OCI-LY7 (cell line): ENCODE measurements around the gene TTC9B.

Source experiments
- CTCF ChIP-seq: fragments of 200-600 bp; sonication (generic); conservative IDR thresholded peaks from 2 replicates; pipeline ENCODE4 v1.5.1; 2014; ENCODE audit warnings: mild to moderate bottlenecking, antibody characterized with exemption, low read length, moderate library complexity, mixed read lengths
- EZH2phosphoT487 ChIP-seq: fragments of 200-600 bp; sonication (generic); IDR thresholded peaks from 2 replicates; pipeline ENCODE4 v1.6.1; 2018; ENCODE audit warnings: low read depth, borderline replicate concordance, mild to moderate bottlenecking, mixed run types, antibody characterized with exemption, low read length, moderate library complexity, mixed read lengths

DNA sequence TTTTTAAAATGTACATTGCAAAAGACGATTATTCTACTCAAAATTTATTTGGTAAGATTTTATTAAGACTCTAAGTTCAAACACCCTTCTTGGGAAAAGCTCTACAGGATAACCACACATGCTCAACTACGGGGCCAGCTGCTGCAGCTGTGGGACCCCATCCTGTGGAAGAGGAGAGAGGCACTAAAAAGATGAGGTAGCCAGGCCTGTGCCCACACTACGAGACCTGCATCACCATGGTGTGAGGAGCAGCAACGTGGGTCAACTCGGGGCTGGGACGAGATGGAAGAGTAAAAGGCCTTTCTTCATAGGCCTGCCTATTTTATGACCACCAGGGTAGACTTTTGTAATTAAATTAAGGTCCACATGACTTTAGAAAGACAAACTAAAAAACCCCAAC is 12.9 kb upstream of the TTC9B start:
- TF ChIP-seq CTCF (no peak), EZH2phosphoT487 (no peak)
